ENCODE results near the gene SULT1A2. TPM values are rescaled to one million over a fixed set of nuclear protein-coding genes. Genes with fewer than 3 reads are reported as not detected.
"Not testable (repeated sequence)": the region's sequence is repeated elsewhere in the genome, so short reads cannot be mapped to it uniquely, and the experiment has no call there.

SULT1A2 gene
- polyA plus RNA-seq (2013, experiment 1 of 2): 2.9 TPM
- polyA plus RNA-seq (2013, experiment 2 of 2): 2.5 TPM

DNA sequence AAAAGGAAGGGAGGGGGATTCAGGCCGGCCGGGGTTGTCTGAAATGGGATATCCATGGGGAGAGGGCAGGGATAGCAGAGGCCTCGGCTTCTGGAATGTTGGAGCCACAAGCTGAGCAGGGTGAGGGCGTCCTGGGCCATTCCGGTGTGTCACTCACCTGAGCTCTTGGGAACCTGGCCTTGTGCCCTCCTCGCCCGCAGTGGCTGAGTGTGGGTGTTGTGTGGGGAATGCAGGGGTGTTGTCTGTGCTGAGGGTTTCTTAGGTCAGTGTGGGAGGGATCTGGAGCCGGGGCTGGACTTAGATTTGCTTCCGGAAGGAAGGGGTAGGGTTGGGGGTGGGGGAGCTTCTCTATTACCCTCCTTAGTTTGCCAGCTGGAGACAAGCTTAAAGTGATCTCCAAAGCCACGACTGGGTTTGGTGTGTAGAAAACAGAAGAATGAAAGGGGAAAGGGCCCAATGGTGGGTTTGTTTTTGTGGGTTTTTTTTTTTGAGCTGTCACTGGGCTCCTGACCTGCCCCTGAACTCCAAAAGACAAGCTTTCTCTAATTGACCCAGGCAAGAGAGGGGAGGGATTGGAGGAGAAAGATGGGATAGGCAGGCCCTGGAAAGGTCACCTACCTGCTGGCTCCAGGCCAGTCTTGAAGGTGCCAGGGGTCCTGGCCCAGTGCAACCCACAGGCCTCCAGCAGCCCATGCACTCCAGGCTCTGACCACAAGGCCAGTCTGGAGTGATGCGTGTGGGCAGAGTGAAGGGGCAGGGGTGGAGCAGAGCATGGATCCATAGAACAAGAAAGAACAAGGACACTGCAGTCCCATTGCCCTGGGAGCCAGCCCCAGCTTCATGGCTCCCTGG is at the start of gene SULT1A2:
Gene SULT1A2 (minus strand): TSS at position 211 of the 852 bp plus-strand sequence. CDS start 1,120 bp downstream, outside the sequence.
- no peak within 1 kb of the TSS for H3K27ac ChIP-seq (ENCODE audit: low read depth, low read length, severe bottlenecking)
- no peaks in the 10 kb centered on the region for H3K9me3 ChIP-seq (ENCODE audit: control insufficient read depth, low read length)
- no peak within 1 kb of the TSS for H3K4me3 ChIP-seq (ENCODE audit: extremely low read depth, insufficient read depth, low read length, poor library complexity, severe bottlenecking)
- WGBS, 2 experiments (ENCODE audit: insufficient coverage in 2 of 2): 50 to 60% methylated on average over 8 to 11 of the region's 11 CpGs
- H3K36me3 ChIP-seq (ENCODE audit: control insufficient read depth, insufficient read depth, low read length): peaks cover 4% of the 10 kb centered on the region
- H3K4me1 ChIP-seq (ENCODE audit: control insufficient read depth, insufficient read depth, low read length, poor library complexity, severe bottlenecking): peaks cover 17% of the 10 kb centered on the region

DNA sequence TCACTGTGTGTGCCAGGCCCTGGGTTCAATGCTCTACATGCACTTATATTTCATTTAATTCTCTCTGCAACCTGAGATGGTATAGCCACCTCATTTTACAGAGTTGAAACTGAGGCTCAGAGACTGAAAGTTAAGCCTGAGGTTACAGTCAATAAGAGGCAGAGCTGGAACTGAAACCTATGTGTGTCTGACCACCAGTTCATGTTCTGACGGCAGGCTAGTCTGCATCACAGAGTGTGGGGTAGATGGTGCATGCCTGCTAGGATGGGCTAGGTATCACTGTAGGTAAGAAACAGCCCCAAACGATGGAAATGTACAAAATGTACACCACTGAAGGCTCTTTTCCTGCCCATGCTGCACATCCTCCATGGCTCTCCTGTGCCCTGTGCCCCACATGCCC is 43.1 kb upstream of the SULT1A2 start:
- no CpG with 5 or more reads among the region's 2 CpGs for WGBS, 2 experiments (ENCODE audit: insufficient coverage in 2 of 2)
- not testable (repeated sequence) for H3K9me3 ChIP-seq (ENCODE audit: control insufficient read depth, low read length); H3K4me1 ChIP-seq (ENCODE audit: control insufficient read depth, insufficient read depth, low read length, poor library complexity, severe bottlenecking); H3K36me3 ChIP-seq (ENCODE audit: control insufficient read depth, insufficient read depth, low read length); H3K4me3 ChIP-seq (ENCODE audit: extremely low read depth, insufficient read depth, low read length, poor library complexity, severe bottlenecking); H3K27ac ChIP-seq (ENCODE audit: low read depth, low read length, severe bottlenecking)

DNA sequence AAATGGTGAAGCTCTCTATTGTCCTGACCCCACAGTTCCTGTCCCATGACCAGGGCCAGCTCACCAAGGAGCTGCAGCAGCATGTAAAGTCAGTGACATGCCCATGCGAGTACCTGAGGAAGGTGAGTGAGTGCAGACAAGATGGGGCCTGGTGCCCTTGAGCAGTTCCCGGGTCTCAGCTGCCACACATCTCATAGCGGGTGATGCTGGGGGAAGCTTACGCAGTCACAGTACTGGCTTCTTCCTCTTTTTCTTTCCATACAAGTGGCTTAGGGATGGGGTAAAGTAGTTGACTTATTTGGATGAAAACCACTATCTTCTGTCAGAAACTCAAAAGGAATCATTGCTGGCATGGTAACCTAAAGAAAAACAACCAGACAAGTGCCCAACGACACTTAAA is 41.5 kb upstream of the SULT1A2 start:
- WGBS, 2 experiments (ENCODE audit: insufficient coverage in 2 of 2): no CpG with 5 or more reads among the region's 5 CpGs
- not testable (repeated sequence) for H3K4me1 ChIP-seq (ENCODE audit: control insufficient read depth, insufficient read depth, low read length, poor library complexity, severe bottlenecking)

DNA sequence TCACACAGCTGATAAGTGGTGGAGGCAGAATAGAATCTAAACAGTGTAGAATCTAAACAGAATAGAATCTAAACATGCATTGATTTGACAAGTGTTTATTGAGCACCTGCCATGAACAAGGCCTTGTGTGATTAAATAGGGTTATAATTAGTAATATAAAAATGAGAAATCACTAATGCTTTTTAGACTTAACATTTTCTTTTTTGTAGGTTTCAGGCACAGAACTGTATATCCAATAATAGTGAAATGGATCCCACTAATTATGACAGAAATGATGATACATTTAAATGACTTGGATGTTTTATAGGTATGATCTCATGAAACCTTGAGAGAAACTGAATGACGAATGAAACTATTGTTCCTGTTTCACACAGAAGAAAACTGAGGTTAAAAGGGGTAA is 40.9 kb upstream of the SULT1A2 start, which contains the start of gene NPIPB8:
Gene NPIPB8 (plus strand): TSS at position 301 of the 400 bp plus-strand sequence. CDS start 296 bp downstream, outside the sequence.
- H3K27ac ChIP-seq (ENCODE audit: low read depth, low read length, severe bottlenecking); H3K4me1 ChIP-seq (ENCODE audit: control insufficient read depth, insufficient read depth, low read length, poor library complexity, severe bottlenecking); H3K4me3 ChIP-seq (ENCODE audit: extremely low read depth, insufficient read depth, low read length, poor library complexity, severe bottlenecking); H3K36me3 ChIP-seq (ENCODE audit: control insufficient read depth, insufficient read depth, low read length); H3K9me3 ChIP-seq (ENCODE audit: control insufficient read depth, low read length): not testable (repeated sequence)
- no CpG with 5 or more reads among the region's 1 CpG for WGBS, 2 experiments (ENCODE audit: insufficient coverage in 2 of 2)

More for the DNA sequence above, 41.5 kb upstream of the SULT1A2 start:
- H3K27ac ChIP-seq (ENCODE audit: low read depth, low read length, severe bottlenecking); H3K4me3 ChIP-seq (ENCODE audit: extremely low read depth, insufficient read depth, low read length, poor library complexity, severe bottlenecking); H3K36me3 ChIP-seq (ENCODE audit: control insufficient read depth, insufficient read depth, low read length); H3K9me3 ChIP-seq (ENCODE audit: control insufficient read depth, low read length): not testable (repeated sequence)

DNA sequence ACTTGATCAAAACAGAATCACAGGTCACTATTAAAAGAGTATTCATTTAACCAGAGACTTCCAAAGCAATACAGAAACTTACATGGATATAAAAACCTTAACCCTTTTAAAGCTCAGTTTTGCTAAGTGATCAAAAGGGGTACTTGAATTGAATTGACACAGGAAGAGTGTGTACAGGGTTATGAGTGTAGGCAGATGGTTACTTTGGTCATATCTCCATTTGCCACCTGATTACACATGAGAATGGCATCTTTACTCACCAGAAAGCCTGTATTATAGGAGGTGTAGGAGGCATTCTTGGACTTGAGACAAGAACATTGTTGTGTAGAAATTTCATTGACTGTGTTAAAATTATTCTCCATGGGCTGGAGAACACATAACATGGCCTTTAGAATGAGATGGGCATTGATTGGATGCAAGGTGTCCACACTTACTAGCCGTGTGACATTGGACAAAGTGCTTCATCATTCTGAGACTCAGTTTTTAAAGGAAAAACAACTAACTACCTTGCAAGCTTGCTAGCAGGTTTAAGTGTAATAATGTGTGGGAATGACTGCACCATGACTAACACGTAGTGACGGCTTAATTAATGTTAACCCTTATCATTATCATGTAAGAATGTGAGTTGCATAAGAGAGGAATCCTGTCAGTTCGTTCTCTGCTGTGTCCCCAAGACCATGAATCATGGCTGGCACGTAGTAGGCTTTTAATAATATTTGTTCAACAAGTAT is 39.4 kb upstream of the SULT1A2 start:
- H3K9me3 ChIP-seq (ENCODE audit: control insufficient read depth, low read length); H3K4me1 ChIP-seq (ENCODE audit: control insufficient read depth, insufficient read depth, low read length, poor library complexity, severe bottlenecking); H3K27ac ChIP-seq (ENCODE audit: low read depth, low read length, severe bottlenecking); H3K4me3 ChIP-seq (ENCODE audit: extremely low read depth, insufficient read depth, low read length, poor library complexity, severe bottlenecking); H3K36me3 ChIP-seq (ENCODE audit: control insufficient read depth, insufficient read depth, low read length): not testable (repeated sequence)
- 100% methylated on average over 1 of the region's 5 CpGs; no CpG with 5 or more reads in 1 of the 2 experiments for WGBS, 2 experiments (ENCODE audit: insufficient coverage in 2 of 2)

DNA sequence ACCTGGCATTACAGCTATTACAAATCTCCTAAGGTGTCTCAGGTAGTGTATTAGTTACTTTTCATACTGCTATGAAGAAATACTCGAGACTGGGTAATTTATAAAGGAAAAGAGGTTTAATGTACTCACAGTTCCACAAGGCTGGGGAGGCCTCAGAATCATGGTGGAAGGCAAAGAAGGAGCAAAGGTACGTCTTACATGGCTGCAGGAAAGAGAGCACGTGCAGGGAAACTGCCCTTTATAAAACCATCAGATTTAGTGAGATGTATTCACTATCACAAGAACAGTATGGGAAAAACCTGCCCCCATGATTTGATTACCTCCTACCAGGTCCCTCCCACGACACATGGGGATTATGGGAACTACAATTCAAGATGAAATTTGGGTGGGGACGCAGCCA is 34.1 kb upstream of the SULT1A2 start:
- H3K27ac ChIP-seq (ENCODE audit: low read depth, low read length, severe bottlenecking); H3K36me3 ChIP-seq (ENCODE audit: control insufficient read depth, insufficient read depth, low read length); H3K9me3 ChIP-seq (ENCODE audit: control insufficient read depth, low read length); H3K4me1 ChIP-seq (ENCODE audit: control insufficient read depth, insufficient read depth, low read length, poor library complexity, severe bottlenecking); H3K4me3 ChIP-seq (ENCODE audit: extremely low read depth, insufficient read depth, low read length, poor library complexity, severe bottlenecking): not testable (repeated sequence)
- 80 to 88% methylated on average over 1 to 3 of the region's 5 CpGs for WGBS, 2 experiments (ENCODE audit: insufficient coverage in 2 of 2)

DNA sequence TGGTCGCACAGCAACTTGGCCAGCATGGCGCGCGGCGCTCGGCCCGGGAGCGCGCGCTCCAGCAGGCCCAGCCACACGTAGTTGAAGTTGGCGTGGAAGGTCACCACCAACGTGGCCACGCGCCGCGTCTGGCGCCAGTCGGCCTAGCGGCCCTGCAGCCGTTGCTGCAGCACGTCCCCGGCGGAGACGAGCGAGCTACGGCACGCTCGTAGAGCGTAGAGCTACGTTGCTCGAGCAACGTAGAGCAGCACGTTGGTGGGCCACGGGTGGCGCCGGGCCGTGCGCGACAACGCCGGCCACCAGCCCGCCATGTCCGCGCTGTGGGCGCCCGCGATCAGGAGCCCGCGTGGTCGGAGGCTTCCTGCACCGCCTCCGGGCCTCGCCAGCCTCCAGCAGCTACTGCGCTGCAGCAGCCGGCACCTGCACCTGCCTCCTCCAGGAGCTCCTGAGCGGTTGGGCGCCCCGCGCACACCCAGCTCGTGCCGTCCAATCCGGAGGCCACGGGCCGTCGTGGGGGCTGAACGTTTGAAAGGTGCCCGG is 26.4 kb upstream of the SULT1A2 start:
- Histone ChIP-seq H3K36me3 (ENCODE audit: control insufficient read depth, insufficient read depth, low read length) (no peaks in the 10 kb centered on the region), H3K4me1 (ENCODE audit: control insufficient read depth, insufficient read depth, low read length, poor library complexity, severe bottlenecking) (no peaks in the 10 kb centered on the region), H3K27ac (ENCODE audit: low read depth, low read length, severe bottlenecking) (no peak overlapping the region), H3K9me3 (ENCODE audit: control insufficient read depth, low read length) (no peaks in the 10 kb centered on the region), H3K4me3 (ENCODE audit: extremely low read depth, insufficient read depth, low read length, poor library complexity, severe bottlenecking) (no peak overlapping the region)
- 97% methylated on average over 59 to 60 of the region's 68 CpGs for WGBS, 2 experiments (ENCODE audit: insufficient coverage in 2 of 2)

DNA sequence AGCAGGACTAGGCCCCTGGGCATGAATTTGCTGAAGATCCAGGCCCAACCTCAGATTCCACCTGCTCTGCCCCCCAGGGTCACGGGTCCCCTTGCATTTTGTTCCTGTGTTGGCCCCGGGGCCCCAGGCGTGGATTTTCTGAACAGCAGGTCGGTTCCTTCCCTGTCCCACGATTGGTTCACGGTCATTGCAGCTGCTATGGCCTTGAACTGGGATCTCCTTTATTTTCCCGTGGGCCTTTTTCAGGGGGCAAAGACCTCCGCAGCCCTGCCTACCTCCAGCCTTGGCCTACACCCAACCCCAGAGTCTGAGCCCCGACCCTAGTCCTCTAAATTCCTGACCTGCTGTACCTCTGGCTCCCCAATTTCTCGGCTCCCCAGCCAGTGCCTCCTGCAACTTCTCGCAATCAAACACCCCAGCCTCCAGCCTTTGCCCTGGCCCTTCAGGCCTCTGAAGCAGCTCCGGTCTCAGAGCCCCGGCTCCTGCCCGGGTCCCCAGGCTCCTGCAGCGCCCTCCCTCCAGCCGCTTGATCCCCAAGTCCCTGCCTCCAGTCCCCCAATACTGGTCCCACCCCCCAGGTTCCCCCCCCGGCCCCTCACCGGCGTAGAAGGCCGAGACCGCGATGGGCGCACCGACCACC is 25.8 kb upstream of the SULT1A2 start:
- not testable (repeated sequence) for H3K4me1 ChIP-seq (ENCODE audit: control insufficient read depth, insufficient read depth, low read length, poor library complexity, severe bottlenecking); H3K27ac ChIP-seq (ENCODE audit: low read depth, low read length, severe bottlenecking); H3K4me3 ChIP-seq (ENCODE audit: extremely low read depth, insufficient read depth, low read length, poor library complexity, severe bottlenecking); H3K36me3 ChIP-seq (ENCODE audit: control insufficient read depth, insufficient read depth, low read length); H3K9me3 ChIP-seq (ENCODE audit: control insufficient read depth, low read length)
- 87 to 96% methylated on average over 8 to 22 of the region's 24 CpGs for WGBS, 2 experiments (ENCODE audit: insufficient coverage in 2 of 2)

DNA sequence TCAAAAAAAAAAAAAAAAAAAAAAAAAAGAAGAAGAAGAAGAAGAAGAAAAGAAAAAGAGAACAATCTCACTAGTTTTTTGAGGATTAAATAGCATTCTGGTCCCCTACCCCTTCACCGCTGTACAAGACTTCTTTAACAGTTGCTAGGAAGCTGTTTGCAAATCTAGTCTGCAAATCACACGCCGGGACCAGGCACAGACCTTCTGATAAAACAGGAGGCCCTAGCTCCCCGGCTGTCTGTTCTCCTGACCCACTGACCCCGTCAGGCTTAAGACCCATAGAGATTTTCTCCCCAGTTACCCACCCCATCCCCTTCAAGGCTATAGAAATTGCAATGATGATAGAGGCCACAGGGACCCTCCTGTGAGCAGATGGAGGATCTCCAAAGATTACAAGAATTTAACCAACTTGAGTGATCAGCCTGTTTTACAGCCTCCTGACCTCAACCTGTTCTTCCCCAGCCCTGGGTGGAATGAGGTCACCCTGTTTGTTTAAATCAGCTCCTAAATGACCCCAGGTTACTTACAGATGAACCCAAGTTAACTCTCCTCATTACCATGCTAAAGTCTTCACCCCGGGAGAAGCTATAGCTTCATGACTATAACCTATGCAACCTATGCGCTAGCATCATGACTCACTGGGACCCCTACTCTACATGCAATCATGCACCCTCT is 24.8 kb upstream of the SULT1A2 start:
- Histone ChIP-seq H3K36me3 (ENCODE audit: control insufficient read depth, insufficient read depth, low read length) (no peaks in the 10 kb centered on the region), H3K9me3 (ENCODE audit: control insufficient read depth, low read length) (no peaks in the 10 kb centered on the region), H3K27ac (ENCODE audit: low read depth, low read length, severe bottlenecking) (no peak overlapping the region), H3K4me1 (ENCODE audit: control insufficient read depth, insufficient read depth, low read length, poor library complexity, severe bottlenecking) (no peaks in the 10 kb centered on the region), H3K4me3 (ENCODE audit: extremely low read depth, insufficient read depth, low read length, poor library complexity, severe bottlenecking) (no peak overlapping the region)
- WGBS, 2 experiments (ENCODE audit: insufficient coverage in 2 of 2): 73 to 76% methylated on average over 2 to 6 of the region's 7 CpGs

DNA sequence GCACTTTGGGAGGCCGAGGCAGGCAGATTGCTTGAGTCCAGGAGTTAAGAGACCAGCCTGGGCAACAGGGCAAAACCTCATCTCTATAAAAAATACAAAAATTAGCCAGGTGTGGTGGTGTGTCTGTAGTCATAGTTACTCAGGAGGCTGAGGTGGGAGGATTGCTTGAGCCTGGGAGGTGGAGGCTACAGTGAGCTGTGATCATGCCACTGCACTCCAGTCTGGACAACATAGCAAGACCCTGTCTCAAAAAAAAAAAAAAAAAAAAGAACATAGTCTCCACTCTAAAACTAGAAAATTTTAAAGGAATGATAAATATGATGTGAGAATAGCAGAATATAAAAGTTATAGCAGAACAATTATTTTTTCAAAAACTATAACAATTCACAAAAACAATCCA is 23.5 kb upstream of the SULT1A2 start:
- H3K4me3 ChIP-seq (ENCODE audit: extremely low read depth, insufficient read depth, low read length, poor library complexity, severe bottlenecking); H3K9me3 ChIP-seq (ENCODE audit: control insufficient read depth, low read length); H3K27ac ChIP-seq (ENCODE audit: low read depth, low read length, severe bottlenecking); H3K4me1 ChIP-seq (ENCODE audit: control insufficient read depth, insufficient read depth, low read length, poor library complexity, severe bottlenecking); H3K36me3 ChIP-seq (ENCODE audit: control insufficient read depth, insufficient read depth, low read length): not testable (repeated sequence)
- 100% methylated on average over 1 of the region's 1 CpG; no CpG with 5 or more reads in 1 of the 2 experiments for WGBS, 2 experiments (ENCODE audit: insufficient coverage in 2 of 2)

All from mesodermal cell (in vitro differentiated cells).